Kidney (tissue), 14 donors: Measurements from ENCODE around the gene PLEKHA3. TPM values are rescaled to one million over a fixed set of nuclear protein-coding genes. Genes with fewer than 3 reads are reported as not detected.
A peak's percentile ranks its signal among the peaks of the same experiment; 100 is the strongest.

Source experiments
- DNase-seq, 5 donors: peaks; one replicate each; pipeline ENCODE4 v3.0.0-alpha.2; 2013 to 2020
- FAIRE-seq: peaks from 2 replicates; lab custom pipeline; 2012; peaks lifted over from hg19 to GRCh38; lab: Jason Lieb, UNC
- H3K27ac ChIP-seq, 2 donors: one replicate each; pipeline ENCODE4 v1.7.0; 2013; ENCODE audit warnings: low read depth in 2 of 2, low read length in 2 of 2, inconsistent platforms in 1 of 2
- H3K27me3 ChIP-seq: one replicate; pipeline ENCODE4 v1.7.1; 2013; ENCODE audit warnings: low read length, inconsistent platforms; ENCODE audit not compliant: control insufficient read depth, insufficient read depth
- H3K36me3 ChIP-seq, 3 donors: one replicate each; pipeline versions ENCODE4 v1.7.0 to v1.7.1; 2013; ENCODE audit warnings: low read length in 3 of 3, control low read depth in 1 of 3, inconsistent platforms in 1 of 3; ENCODE audit not compliant: insufficient read depth in 3 of 3, control insufficient read depth in 2 of 3
- H3K4me1 ChIP-seq, 3 donors: one replicate each; pipeline versions ENCODE4 v1.7.0 to v1.7.1; 2013; ENCODE audit warnings: low read length in 3 of 3, inconsistent platforms in 1 of 3, low read depth in 1 of 3; ENCODE audit not compliant: control insufficient read depth in 2 of 3, insufficient read depth in 2 of 3
- H3K4me3 ChIP-seq, 3 donors: one replicate each; pipeline versions ENCODE4 v1.7.0 to v1.8.1; 2013; ENCODE audit warnings: low read length in 3 of 3, control low read depth in 1 of 3, inconsistent platforms in 1 of 3
- H3K9ac ChIP-seq, 3 donors: one replicate each; pipeline versions ENCODE4 v1.7.0 to v1.7.1; 2013; ENCODE audit warnings: low read length in 3 of 3, control low read depth in 1 of 3, inconsistent platforms in 1 of 3
- H3K9me3 ChIP-seq, 3 donors: one replicate each; pipeline versions ENCODE4 v1.7.0 to v1.7.1; 2013; ENCODE audit warnings: low read length in 3 of 3, control low read depth in 1 of 3, inconsistent platforms in 1 of 3; ENCODE audit not compliant: control insufficient read depth in 2 of 3, insufficient read depth in 1 of 3
- intact Hi-C: fragments of 100-400 bp; cut with DNase I; formaldehyde crosslinking; loops from one replicate; pipeline ENCODE4 v1.11.1; 2022
- polyA plus RNA-seq: library from polyadenylated mRNA; stranded (reverse); fragments of 350-450 nt; fragmentation: Illumina TruSeq; extraction: RNeasy Lipid Tissue Mini Kit (QIAGEN cat#74804); gene quantifications from one replicate; pipeline ENCODE4 v1.2.3, GENCODE V29; 2014; ENCODE audit warnings: low read depth, low replicate concordance; ENCODE audit not compliant: insufficient read depth
- total RNA-seq: library from RNA; stranded (reverse); fragmentation: NEBNext Ultra II Directional; extraction: Animal tissue kit (Norgen Biotek cat#: 25700); gene quantifications from one replicate; pipeline ENCODE4 v1.2.1, GENCODE V29; 2021
- TF ChIP-seq, protein P1 (sequence below): IDR thresholded peaks from 3 replicates; pipeline ENCODE4 v1.5.1; 2012; ENCODE audit warnings: mild to moderate bottlenecking, moderate library complexity, borderline replicate concordance; ENCODE audit not compliant: insufficient read depth; ENCODE audit errors: extremely low read depth
- donor health status: control.
- donor health status: control.
- donor health status: control.
- donor health status: control.
- donor health status: control.
- donor health status: DM: yes; HTN: yes; CAD: no.
- donor health status: Normal renal cell carcinoma (clear cell type).

The PLEKHA3 gene
- total and polyA plus RNA-seq, 2 donors from 2014 or later, result 9.4 to 34.2 TPM

DNA sequence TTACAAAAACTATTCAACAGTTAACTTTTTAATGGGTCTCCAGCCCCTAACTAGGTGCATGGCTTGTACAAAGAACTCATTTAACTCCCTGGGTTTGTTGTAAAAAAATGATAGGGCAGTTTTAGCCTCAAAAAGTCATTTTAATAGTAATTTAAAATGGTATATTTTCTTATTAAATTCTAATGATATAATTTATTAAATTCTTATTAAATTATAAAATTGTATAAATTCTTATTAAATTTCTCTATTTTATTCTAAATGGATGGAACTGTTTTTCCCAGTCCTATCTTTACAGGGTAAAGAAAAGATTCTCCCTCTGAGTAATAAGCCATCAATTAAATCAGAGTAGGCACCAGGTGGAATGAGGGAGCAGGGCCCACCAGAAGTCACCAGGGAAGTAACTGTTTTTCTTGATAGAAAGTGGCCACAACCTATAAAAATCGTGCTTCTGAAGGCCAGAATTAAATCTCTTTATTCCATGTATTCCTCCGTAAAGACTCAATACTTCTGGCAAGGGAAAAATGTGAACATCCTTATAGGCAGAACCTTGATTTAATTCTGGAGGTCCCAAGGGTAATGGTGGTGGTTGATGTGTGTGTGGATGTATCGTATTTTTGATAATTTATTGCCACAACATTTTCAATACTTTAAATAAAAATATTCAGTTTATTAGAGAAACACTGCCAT lies 2.7 kb upstream of the PLEKHA3 start:
- TF ChIP-seq, protein P1, sequence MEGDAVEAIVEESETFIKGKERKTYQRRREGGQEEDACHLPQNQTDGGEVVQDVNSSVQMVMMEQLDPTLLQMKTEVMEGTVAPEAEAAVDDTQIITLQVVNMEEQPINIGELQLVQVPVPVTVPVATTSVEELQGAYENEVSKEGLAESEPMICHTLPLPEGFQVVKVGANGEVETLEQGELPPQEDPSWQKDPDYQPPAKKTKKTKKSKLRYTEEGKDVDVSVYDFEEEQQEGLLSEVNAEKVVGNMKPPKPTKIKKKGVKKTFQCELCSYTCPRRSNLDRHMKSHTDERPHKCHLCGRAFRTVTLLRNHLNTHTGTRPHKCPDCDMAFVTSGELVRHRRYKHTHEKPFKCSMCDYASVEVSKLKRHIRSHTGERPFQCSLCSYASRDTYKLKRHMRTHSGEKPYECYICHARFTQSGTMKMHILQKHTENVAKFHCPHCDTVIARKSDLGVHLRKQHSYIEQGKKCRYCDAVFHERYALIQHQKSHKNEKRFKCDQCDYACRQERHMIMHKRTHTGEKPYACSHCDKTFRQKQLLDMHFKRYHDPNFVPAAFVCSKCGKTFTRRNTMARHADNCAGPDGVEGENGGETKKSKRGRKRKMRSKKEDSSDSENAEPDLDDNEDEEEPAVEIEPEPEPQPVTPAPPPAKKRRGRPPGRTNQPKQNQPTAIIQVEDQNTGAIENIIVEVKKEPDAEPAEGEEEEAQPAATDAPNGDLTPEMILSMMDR, result no peak
- H3K9me3 ChIP-seq, result no peaks in the 10 kb centered on the region
- peak overlapping the region in 1 of 2 donors; percentile 93 for H3K27ac ChIP-seq
- H3K27me3 ChIP-seq, result no peaks in the 10 kb centered on the region
- no peak for FAIRE-seq
- intact Hi-C loops, result no loop called here
- peak overlapping the region; percentile 26 to 99 (median 90) for H3K9ac ChIP-seq
- peak in 1 of 5 donors; percentile 66 for DNase-seq
- H3K36me3 ChIP-seq, result no peaks in the 10 kb centered on the region
- H3K4me3 ChIP-seq, result peak overlapping the region; percentile 86 to 99 (median 97)
- H3K4me1 ChIP-seq, result peaks cover 0 to 20% (median 7%) of the 10 kb centered on the region in 3 donors

DNA sequence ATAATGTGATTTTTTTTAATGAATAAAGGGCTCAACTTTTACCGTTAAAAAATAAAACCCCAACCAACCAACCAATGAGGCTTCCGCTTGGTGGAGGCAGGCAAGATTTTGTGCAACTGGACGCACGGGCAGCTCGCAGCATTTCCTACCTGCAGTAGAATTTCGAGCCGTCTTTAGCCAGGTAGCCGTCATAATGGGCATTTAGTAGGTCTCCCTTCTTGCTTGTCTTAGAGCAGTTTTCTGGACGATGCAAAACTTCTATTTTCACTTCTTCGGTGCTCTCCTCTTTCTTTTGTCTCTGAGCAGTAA lies 2.2 kb upstream of the PLEKHA3 start:
- no peak for FAIRE-seq
- peaks cover 0 to 23% (median 7%) of the 10 kb centered on the region in 3 donors for H3K4me1 ChIP-seq
- DNase-seq, result peak in 3 of 5 donors; percentile 51 to 64 (median 60)
- peak overlapping the region; percentile 93 to 96 for H3K27ac ChIP-seq
- no peaks in the 10 kb centered on the region for H3K27me3 ChIP-seq
- H3K9me3 ChIP-seq, result no peaks in the 10 kb centered on the region
- H3K9ac ChIP-seq, result peak overlapping the region; percentile 75 to 99 (median 90)
- TF ChIP-seq, protein P1, result no peak
- intact Hi-C loops, result no loop called here
- no peaks in the 10 kb centered on the region for H3K36me3 ChIP-seq
- H3K4me3 ChIP-seq, result peak overlapping the region; percentile 86 to 99 (median 97)

DNA sequence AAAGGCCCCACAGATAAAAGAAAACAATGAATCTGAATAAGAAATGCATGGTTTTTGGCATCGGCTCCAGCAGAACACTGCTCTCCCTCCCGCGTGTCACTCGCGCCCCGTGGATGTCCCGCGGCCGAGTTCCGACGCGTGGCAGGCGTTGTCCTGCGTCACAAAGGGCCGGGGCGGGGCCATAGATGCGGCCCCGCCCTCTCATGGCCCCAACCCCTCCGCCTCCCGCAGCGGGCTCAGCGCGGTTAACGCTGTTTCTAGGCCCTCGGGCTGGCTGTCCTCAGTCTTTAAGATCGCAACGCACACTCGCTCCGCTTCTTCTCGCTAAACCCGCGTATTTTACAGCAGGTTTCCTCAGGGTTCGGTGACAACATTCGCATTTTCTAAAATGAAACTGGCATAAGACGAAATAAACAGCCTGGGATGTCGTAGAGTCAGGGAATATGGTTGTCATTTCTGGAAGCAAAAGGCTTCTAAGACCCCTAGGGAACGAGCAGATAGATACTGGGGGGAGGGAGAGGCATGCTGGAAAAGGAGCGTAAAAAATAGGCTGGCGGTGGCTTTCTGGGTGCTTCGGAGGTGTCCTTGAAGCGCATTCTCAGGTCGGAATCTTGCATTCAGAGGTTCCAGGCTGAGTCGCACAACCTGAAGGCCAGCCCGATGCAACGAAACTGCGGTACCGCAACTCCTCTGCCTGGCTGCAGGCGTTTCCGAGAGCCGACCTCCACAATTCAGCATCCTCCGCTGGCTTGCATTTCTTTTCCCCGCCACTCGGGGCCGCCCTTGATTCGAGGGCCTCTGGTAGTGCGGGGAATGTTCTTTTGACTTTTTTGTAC lies 1.6 kb upstream of the PLEKHA3 start, which contains the start of gene FKBP7:
FKBP7 (minus strand) TSS at position 162 of the 836 bp plus-strand sequence; CDS start at position 61, 101 bp downstream.
- peak within 1 kb of the TSS; percentile 93 to 96 for H3K27ac ChIP-seq
- H3K36me3 ChIP-seq, result no peaks in the 10 kb centered on the region
- peak within 1 kb of the TSS; percentile 86 to 99 (median 97) for H3K4me3 ChIP-seq
- no peaks in the 10 kb centered on the region for H3K27me3 ChIP-seq
- intact Hi-C loops, result no loop called here
- peaks cover 0 to 23% (median 7%) of the 10 kb centered on the region in 3 donors for H3K4me1 ChIP-seq
- peak within 1 kb of the TSS; percentile 75 to 99 (median 90) for H3K9ac ChIP-seq
- TF ChIP-seq, protein P1, result peak; percentile 55
- peak; percentile 85 to 95 (median 94) for DNase-seq
- no peak for FAIRE-seq
- H3K9me3 ChIP-seq, result no peaks in the 10 kb centered on the region
